B cell (primary cell): ENCODE measurements around the gene HSPB9. TPM values are rescaled to one million over a fixed set of nuclear protein-coding genes. Genes with fewer than 3 reads are reported as not detected.
A peak's percentile ranks its signal among the peaks of the same experiment; 100 is the strongest.

Experiments used
- ATAC-seq: fragments of 200-7000 bp; cut with Tn5 transposase; one replicate; pipeline ENCODE4 v1.10.0; 2021; ENCODE audit warnings: low read depth, mild to moderate bottlenecking, moderate number of reproducible peaks, moderate library complexity
- CTCF ChIA-PET: fragments of 350-600 bp; sonication (Branson Sonifier 250); formaldehyde crosslinking; loops from one replicate; lab custom pipeline; 2021; ENCODE audit warnings: antibody characterized with exemption, inconsistent platforms; lab: Charles Lee
- POLR2A ChIA-PET: fragments of 350-600 bp; sonication (Branson Sonifier 250); formaldehyde crosslinking; loops from one replicate; lab custom pipeline; 2021; ENCODE audit warnings: antibody characterized with exemption; lab: Charles Lee
- DNase-seq: peaks from one replicate; pipeline ENCODE4 v3.0.0; 2013
- H2AFZ ChIP-seq: 2 replicates; pipeline ENCODE4 v1.6.1; 2012; ENCODE audit warnings: mild to moderate bottlenecking, low read depth, low read length; ENCODE audit not compliant: insufficient read depth, poor library complexity, severe bottlenecking
- H3K27ac ChIP-seq, 2 donors: 1 replicate in 1 of 2; 2 replicates in 1 of 2; pipeline ENCODE4 v1.5.1; 2012 to 2013; ENCODE audit warnings: low read length in 2 of 2, mild to moderate bottlenecking in 2 of 2, moderate library complexity in 1 of 2
- H3K27me3 ChIP-seq, 4 experiments: fragments of 200-600 bp in 1 of 4; sonication (generic) in 1 of 4; replicated peaks in 1 of 4; 1 replicate in 2 of 4; 2 replicates in 2 of 4; pipeline versions ENCODE4 v1.6.1 to v1.7.0; 2013 to 2016; ENCODE audit warnings: low read length in 3 of 4, mild to moderate bottlenecking in 2 of 4, mixed read lengths in 1 of 4, moderate library complexity in 1 of 4; ENCODE audit not compliant: insufficient read depth in 4 of 4, control insufficient read depth in 3 of 4; ENCODE audit errors: control extremely low read depth in 1 of 4
- H3K36me3 ChIP-seq, 2 experiments: replicated peaks in 1 of 2; 1 replicate in 1 of 2; 2 replicates in 1 of 2; pipeline versions ENCODE4 v1.6.1 to v1.7.1; 2013; ENCODE audit warnings: low read length in 1 of 2; ENCODE audit not compliant: insufficient read depth in 2 of 2, control insufficient read depth in 1 of 2; ENCODE audit errors: control extremely low read depth in 1 of 2, extremely low read depth in 1 of 2
- H3K4me1 ChIP-seq, 2 donors: fragments of 200-600 bp in 1 of 2; sonication (generic) in 1 of 2; 1 replicate in 1 of 2; 2 replicates in 1 of 2; pipeline versions ENCODE4 v1.5.1 to v1.6.1; 2013 to 2017; ENCODE audit warnings: low read length in 2 of 2; ENCODE audit not compliant: control insufficient read depth in 2 of 2, insufficient read depth in 2 of 2
- H3K4me2 ChIP-seq: replicated peaks from 2 replicates; pipeline ENCODE3; 2012; ENCODE audit warnings: mild to moderate bottlenecking, low read depth, low read length; ENCODE audit not compliant: poor library complexity, severe bottlenecking
- H3K4me3 ChIP-seq, 5 experiments: fragments of 200-600 bp in 1 of 5; sonication (generic) in 1 of 5; 1 replicate in 3 of 5; 2 replicates in 2 of 5; pipeline versions ENCODE4 v1.5.1 to v1.7.0; 2011 to 2016; ENCODE audit warnings: low read length in 4 of 5, mild to moderate bottlenecking in 4 of 5, low read depth in 2 of 5, control low read depth in 1 of 5, moderate library complexity in 1 of 5; ENCODE audit not compliant: insufficient read depth in 1 of 5; ENCODE audit errors: control extremely low read depth in 1 of 5, extremely low read depth in 1 of 5
- H3K79me2 ChIP-seq: fragments of 200-600 bp; sonication (generic); one replicate; pipeline ENCODE4 v1.6.0; 2016; ENCODE audit warnings: low read length; ENCODE audit not compliant: control insufficient read depth, insufficient read depth
- H3K9ac ChIP-seq: fragments of 200-600 bp; sonication (generic); 2 replicates; pipeline ENCODE4 v1.6.1; 2017; ENCODE audit warnings: mild to moderate bottlenecking, low read length, moderate library complexity
- H3K9me3 ChIP-seq, 3 donors: one replicate each; pipeline versions ENCODE4 v1.6.1 to v1.7.1; 2013; ENCODE audit warnings: low read length in 2 of 3; ENCODE audit not compliant: control insufficient read depth in 2 of 3, insufficient read depth in 1 of 3; ENCODE audit errors: control extremely low read depth in 1 of 3
- H4K20me1 ChIP-seq: 2 replicates; pipeline ENCODE4 v1.6.0; 2012; ENCODE audit warnings: mild to moderate bottlenecking, low read length; ENCODE audit not compliant: insufficient read depth, control insufficient read depth, poor library complexity, severe bottlenecking
- H3K27ac Mint-ChIP-seq: one replicate; pipeline ENCODE4 v1.8.0; 2021; ENCODE audit warnings: mixed read lengths
- H3K27me3 Mint-ChIP-seq: one replicate; pipeline ENCODE4 v1.8.0; 2021; ENCODE audit warnings: mixed read lengths
- H3K4me1 Mint-ChIP-seq: one replicate; pipeline ENCODE4 v1.8.0; 2021; ENCODE audit warnings: mixed read lengths
- H3K4me3 Mint-ChIP-seq: one replicate; pipeline ENCODE4 v1.8.0; 2021; ENCODE audit warnings: mixed read lengths
- H3K9me3 Mint-ChIP-seq: one replicate; pipeline ENCODE4 v1.8.0; 2022; ENCODE audit warnings: mixed read lengths; ENCODE audit not compliant: insufficient read depth
- CTCF ChIP-seq: fragments of 200-600 bp; IDR thresholded peaks from one replicate; pipeline ENCODE4 v1.8.0; 2022; ENCODE audit warnings: antibody characterized with exemption, mild to moderate bottlenecking
- EZH2 ChIP-seq: IDR thresholded peaks from 2 replicates; pipeline ENCODE4 v1.6.1; 2012; ENCODE audit warnings: borderline replicate concordance, low read depth, mild to moderate bottlenecking, moderate library complexity, low read length; ENCODE audit not compliant: insufficient read depth, poor library complexity, severe bottlenecking
- WGBS: methylation state at CpG from one replicate; pipeline ENCODE4 v1.1.5; 2013; ENCODE audit warnings: missing lambda C conversion rate; ENCODE audit not compliant: insufficient coverage; 5-methylcytosine and 5-hydroxymethylcytosine counted together
- intact Hi-C: fragments of 100-400 bp; cut with micrococcal nuclease; formaldehyde crosslinking; loops from one replicate; pipeline ENCODE4 v1.10.0; 2022
- polyA plus RNA-seq: library from polyadenylated mRNA; depleted of rRNA; stranded (reverse); fragments of >200 nt; gene quantifications from 2 replicates; pipeline ENCODE4 v1.2.3, GENCODE V29; 2012
- total RNA-seq, 2 donors: library from RNA; stranded (reverse); fragments of 120-200 nt in 1 of 2; gene quantifications; 1 replicate in 1 of 2; 2 replicates in 1 of 2; pipeline versions ENCODE4 v1.2.3 to v1.2.4, GENCODE V29; 2013 to 2022

The HSPB9 gene
- total and polyA plus RNA-seq, 2 donors (not counting 1 experiment from before 2014, with no cell fraction given), result 0.09 TPM; not detected in 1

GRCh38 chr17:42118545-42118944, 4.1 kb upstream of the HSPB9 start:
- ATAC-seq, result no peak
- intact Hi-C loops, result loop anchor here (10.0 kb wide), 1 partner anchor 266 kb away; the partner anchor contains the start of gene STAT3
- no peaks in the 10 kb centered on the region for H3K27me3 Mint-ChIP-seq
- H3K9me3 Mint-ChIP-seq, result no peaks in the 10 kb centered on the region
- Histone ChIP-seq H3K27me3 (no peaks in the 10 kb centered on the region), H3K4me1 (peaks cover 25 to 42% of the 10 kb centered on the region in 2 donors), H3K9me3 (no peaks in the 10 kb centered on the region), H4K20me1 (no peaks in the 10 kb centered on the region), H3K4me2 (no peak overlapping the region), H3K79me2 (peaks cover 8% of the 10 kb centered on the region), H3K4me3 (no peak overlapping the region), H2AFZ (no peak overlapping the region), H3K9ac (no peak overlapping the region), H3K27ac (no peak overlapping the region), H3K36me3 (peaks cover 0 to 25% of the 10 kb centered on the region in 2 experiments)
- CTCF ChIA-PET, result interaction anchor here (0.9 to 7.0 kb wide), 20 partner anchors 9 to 156 kb away, joined by 3 to 104 read pairs (median 4); partner anchors contain the start of genes CNP, DNAJC7, GHDC and KCNH4
- 92% methylated on average over 2 of the region's 2 CpGs for WGBS
- H3K4me1 Mint-ChIP-seq, result peaks cover 46% of the 10 kb centered on the region
- peak; percentile 64 for DNase-seq
- TF ChIP-seq CTCF, result peak; percentile 58
- no peak for TF ChIP-seq EZH2
- POLR2A ChIA-PET, result no interaction called here
- peak overlapping the region; percentile 46 for H3K27ac Mint-ChIP-seq
- H3K4me3 Mint-ChIP-seq, result peak overlapping the region; percentile 58

GRCh38 chr17:42119301-42119700, 3.3 kb upstream of the HSPB9 start:
- intact Hi-C loops, result loop anchor here (10.0 kb wide), 1 partner anchor 266 kb away; the partner anchor contains the start of gene STAT3
- Histone ChIP-seq H3K4me1 (peaks cover 25 to 42% of the 10 kb centered on the region in 2 donors), H3K79me2 (peaks cover 8% of the 10 kb centered on the region), H3K36me3 (peaks cover 0 to 22% of the 10 kb centered on the region in 2 experiments), H3K4me3 (no peak overlapping the region), H2AFZ (no peak overlapping the region), H3K9ac (no peak overlapping the region), H4K20me1 (no peaks in the 10 kb centered on the region), H3K27me3 (no peaks in the 10 kb centered on the region), H3K4me2 (no peak overlapping the region), H3K27ac (no peak overlapping the region), H3K9me3 (no peaks in the 10 kb centered on the region)
- ATAC-seq, result no peak
- no peaks in the 10 kb centered on the region for H3K27me3 Mint-ChIP-seq
- no peaks in the 10 kb centered on the region for H3K9me3 Mint-ChIP-seq
- WGBS, result 95% methylated on average over 16 of the region's 18 CpGs
- DNase-seq, result no peak
- peaks cover 42% of the 10 kb centered on the region for H3K4me1 Mint-ChIP-seq
- TF ChIP-seq CTCF, result no peak
- TF ChIP-seq EZH2, result no peak
- no peak overlapping the region for H3K27ac Mint-ChIP-seq
- peak overlapping the region; percentile 58 for H3K4me3 Mint-ChIP-seq
- ChIA-PET POLR2A (interaction anchor here (1.0 kb wide), 1 partner anchor 16 kb away, joined by 6 read pairs; no protein-coding TSS in a partner anchor), CTCF (interaction anchor here (0.6 to 7.0 kb wide), 17 partner anchors 8 to 170 kb away, joined by 3 to 104 read pairs (median 4); partner anchors contain the start of genes CNP, GHDC and KCNH4)
